ENCODE results near the gene UROS.

UROS gene

GRCh38 chr10:125792342-125793300, 30.4 kb downstream of the UROS start:
- no peak for DNase-seq (ENCODE audit: low read depth in 3 of 3, low spot score in 1 of 3)

DNA sequence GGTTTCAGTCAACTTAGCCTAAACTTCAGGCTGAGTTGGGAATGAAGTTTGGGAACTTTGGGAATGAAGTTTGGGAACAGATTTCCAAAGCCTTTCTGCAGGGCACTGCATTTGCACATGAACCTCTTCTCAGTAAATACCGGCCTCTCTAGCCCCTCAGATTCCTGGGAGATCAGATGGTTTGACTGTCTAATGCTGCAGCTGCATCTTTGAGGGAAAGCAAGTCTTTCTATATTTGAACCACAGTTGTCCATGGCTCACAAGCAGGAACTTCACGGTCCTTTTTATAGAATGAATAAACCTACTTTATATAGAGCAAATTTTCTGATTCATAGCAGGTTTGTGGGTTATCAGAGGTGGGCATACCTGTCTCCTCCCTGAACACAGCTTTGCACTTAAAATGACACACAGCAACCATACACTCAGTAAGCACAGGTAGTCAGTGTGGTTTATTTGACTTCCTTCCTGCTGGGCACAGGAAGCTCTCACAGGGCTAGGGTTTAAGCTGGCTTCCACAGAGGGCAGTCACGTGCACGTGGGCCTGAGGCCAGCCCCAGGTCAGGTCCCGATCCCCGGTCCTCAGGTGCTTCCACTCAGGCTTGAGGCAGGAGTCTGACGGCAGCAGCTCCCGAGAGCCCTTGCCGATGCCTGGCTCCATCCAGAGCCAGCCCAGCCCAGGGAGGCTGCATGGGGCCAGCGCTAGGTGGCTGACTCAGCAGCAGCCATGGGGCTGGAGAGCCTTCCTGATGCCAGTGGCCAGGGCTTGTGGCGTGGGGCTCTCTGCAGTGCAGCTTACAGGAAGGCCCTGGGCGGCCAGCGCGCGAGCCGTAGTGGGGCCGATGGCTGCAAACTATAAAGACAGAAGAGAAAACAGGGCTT, 34.7 kb downstream of the UROS start:
- DNase-seq (ENCODE audit: low read depth in 3 of 3, low spot score in 1 of 3), result no peak

DNA sequence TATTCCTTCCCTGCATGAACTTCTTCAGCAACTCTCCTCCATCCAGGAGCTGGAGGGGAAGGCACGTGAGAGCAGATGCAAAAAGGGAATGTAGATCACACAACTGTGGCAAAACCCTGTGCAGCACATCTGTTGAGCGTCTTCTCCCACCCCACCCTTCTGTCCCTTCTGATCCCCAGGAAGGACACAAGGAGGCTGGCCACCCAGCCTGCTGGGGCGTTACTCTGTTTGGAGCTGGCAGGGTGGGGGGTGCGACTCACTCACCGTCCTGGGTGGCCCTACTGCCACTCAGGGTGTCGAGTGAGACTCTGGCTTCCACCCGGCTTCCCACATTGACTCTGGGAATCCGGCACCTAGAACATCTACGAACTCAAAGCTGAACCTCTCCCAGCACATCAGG, 37.3 kb downstream of the UROS start:
- DNase-seq (ENCODE audit: low read depth in 3 of 3, low spot score in 1 of 3), result no peak

DNA sequence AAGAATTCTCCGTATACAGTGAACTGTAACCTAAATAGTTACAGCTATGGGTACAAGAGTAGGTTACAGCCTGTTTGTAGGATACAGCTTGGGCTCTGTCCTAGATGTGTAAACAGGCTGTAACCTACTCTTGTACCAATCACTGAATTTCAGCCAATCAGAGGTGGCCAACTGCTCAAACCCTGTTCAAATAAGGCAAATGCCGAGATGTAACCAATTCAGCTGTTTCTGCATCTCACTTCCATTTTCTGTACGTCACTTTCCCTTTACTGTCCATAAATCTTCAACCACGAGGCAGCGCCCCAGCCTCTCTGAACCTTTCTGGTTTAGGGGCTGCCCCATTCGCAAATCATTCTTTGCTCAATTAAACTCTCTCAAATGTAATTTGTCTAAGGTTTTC, 39.1 kb downstream of the UROS start:
- DNase-seq (ENCODE audit: low read depth in 3 of 3, low spot score in 1 of 3), result no peak

DNA sequence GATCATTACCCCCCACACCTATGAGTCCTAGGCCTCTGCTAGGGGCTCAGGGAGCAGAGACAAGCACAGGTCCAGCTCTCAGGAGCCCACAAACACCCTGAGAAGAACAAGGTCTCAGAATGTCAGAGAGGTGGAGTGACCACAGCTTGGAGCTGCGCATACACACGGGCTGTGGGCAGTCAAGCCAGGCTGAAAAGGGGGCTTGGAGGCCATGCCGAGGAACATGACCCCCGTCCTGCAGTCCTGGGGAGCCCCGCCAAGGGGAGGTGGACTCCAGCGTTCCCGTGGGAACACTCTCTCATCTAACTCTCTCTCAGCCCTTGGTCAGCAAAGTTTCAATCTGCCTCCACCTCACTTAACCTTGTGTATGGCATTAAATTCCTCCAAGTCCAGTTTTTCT, 39.6 kb downstream of the UROS start:
- DNase-seq (ENCODE audit: low read depth in 3 of 3, low spot score in 1 of 3), result no peak

DNA sequence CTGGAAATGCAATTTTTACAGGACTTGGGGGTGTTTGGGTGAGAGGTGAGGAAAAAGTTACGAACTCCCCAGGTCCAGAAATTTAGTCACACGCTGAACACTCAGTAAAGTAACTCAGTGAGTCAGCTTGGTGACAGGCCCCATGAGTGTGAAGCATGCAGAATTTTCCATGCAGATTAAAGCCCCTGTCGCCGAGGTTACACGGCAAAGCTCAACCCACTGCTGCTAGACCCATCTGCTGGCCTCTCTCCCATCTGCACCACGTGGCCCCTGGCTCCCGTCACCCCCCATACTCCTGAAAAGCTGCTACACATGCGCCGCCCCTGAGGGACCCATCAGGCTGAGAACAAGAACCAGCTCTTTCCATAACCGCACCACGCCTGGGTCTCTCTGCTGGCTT, 40.4 kb downstream of the UROS start:
- DNase-seq (ENCODE audit: low read depth in 3 of 3, low spot score in 1 of 3), result no peak

GRCh38 chr10:125782054-125782453, 41.0 kb downstream of the UROS start:
- DNase-seq (ENCODE audit: low read depth in 3 of 3, low spot score in 1 of 3), result no peak

DNA sequence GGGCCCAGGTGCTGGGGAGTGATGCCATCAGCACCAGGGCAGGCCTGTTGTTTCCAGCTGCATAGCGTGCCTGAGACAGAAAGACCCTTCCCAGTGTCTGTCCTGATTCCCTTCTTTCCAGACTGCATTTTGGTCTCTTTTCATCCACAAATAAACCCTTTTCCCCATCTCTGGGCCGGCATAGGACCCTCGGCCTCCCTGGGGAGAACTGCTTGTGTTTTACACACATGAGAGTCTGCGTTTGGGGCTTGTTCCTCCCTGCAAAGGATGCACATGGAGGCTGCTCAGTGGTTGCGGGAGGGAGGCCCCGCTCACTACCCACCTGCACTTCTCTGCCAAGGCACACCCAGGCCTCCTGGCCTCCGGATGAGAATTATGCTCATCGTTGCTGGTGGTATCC, 41.7 kb downstream of the UROS start:
- DNase-seq (ENCODE audit: low read depth in 3 of 3, low spot score in 1 of 3), result no peak

GRCh38 chr10:125779403-125780327, 43.4 kb downstream of the UROS start:
- DNase-seq (ENCODE audit: low read depth in 3 of 3, low spot score in 1 of 3), result no peak

GRCh38 chr10:125778556-125778955, 44.5 kb downstream of the UROS start:
- DNase-seq (ENCODE audit: low read depth in 3 of 3, low spot score in 1 of 3), result no peak

DNA sequence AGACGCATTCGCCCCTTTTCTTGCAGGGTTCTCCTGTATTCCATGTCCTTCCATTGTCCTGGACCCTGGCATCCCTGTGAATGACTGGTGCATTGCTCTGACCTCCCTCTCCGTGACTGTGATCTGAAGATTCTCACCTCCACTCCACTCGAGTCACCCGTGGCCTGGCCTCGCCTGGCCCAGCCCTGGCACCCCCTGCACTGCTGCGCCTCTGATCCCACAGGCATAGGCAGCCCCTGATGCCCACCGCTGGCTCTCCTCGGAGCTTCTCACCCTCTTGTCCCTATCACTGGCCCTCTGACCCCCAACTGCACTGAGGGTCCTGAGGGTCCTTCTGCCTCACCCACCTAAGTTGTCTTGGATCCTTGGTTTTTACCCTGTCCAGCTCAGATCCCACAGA, 45.3 kb downstream of the UROS start:
- no peak for DNase-seq (ENCODE audit: low read depth in 3 of 3, low spot score in 1 of 3)

- no peak for DNase-seq (ENCODE audit: low read depth in 3 of 3, low spot score in 1 of 3)
These were observed 47.5 kb downstream of the UROS start, which contains the start of gene MMP21 for GRCh38 chr10:125775491-125776106. TSS of gene MMP21 (minus strand) at chr10:125775821. CDS start at chr10:125775821, 0 bp downstream.

GRCh38 chr10:125774581-125775191, 48.4 kb downstream of the UROS start:
- DNase-seq (ENCODE audit: low read depth in 3 of 3, low spot score in 1 of 3), result no peak

GRCh38 chr10:125773687-125774543, 49.1 kb downstream of the UROS start:
- DNase-seq (ENCODE audit: low read depth in 3 of 3, low spot score in 1 of 3), result no peak

- no peak for DNase-seq (ENCODE audit: low read depth in 3 of 3, low spot score in 1 of 3)
These were observed 50.2 kb downstream of the UROS start for GRCh38 chr10:125772864-125773180.

GRCh38 chr10:125772112-125772863, 50.8 kb downstream of the UROS start:
- DNase-seq (ENCODE audit: low read depth in 3 of 3, low spot score in 1 of 3), result no peak

GRCh38 chr10:125770844-125771243, 52.2 kb downstream of the UROS start:
- DNase-seq (ENCODE audit: low read depth in 3 of 3, low spot score in 1 of 3), result no peak

DNA sequence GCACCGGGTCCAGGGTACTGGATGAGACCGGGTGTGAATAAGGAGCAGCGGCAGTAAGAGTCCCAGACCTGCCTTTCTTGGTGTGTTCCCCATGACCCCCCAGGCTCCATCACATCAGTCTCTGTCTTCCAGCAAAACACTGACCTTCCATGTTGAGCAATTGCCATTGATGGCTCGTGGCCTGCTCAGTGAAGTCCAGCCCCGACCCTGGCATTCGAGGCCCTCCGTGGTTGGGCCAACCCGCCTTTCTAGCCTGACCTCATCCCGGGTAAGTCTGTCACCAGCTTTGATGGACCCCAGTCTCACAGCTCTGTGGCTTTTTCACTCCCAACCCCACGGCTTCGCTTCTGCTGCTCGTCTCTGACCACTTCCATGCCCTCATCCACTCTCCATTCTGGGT, 53.9 kb downstream of the UROS start:
- no peak for DNase-seq (ENCODE audit: low read depth in 3 of 3, low spot score in 1 of 3)

Data from stimulated activated CD4-positive, alpha-beta T cell treated with anti-CD3 and anti-CD28 coated beads, TNF-alpha, amount 100 ng/mL, for 1 hour (primary cell).